GM13977 (cell line): ENCODE data around the gene TFDP2.

Experiments used
- DNase-seq: peaks from one replicate; pipeline ENCODE4 v3.0.0; 2012; ENCODE audit warnings: low spot score
- in situ Hi-C: fragments of 300-500 bp; cut with MboI; formaldehyde crosslinking; loops from one replicate; pipeline ENCODE4 v1.12.0; 2022; ENCODE audit warnings: low sequenced_read_pairs, low pct_unique_long_range_greater_than_20kb, mixed read lengths, inconsistent platforms; ENCODE audit not compliant: unreplicated experiment
- TF ChIP-seq, protein P1 (sequence below): IDR thresholded peaks from 2 replicates; pipeline ENCODE4 v1.5.1; 2012; ENCODE audit warnings: mild to moderate bottlenecking, control low read depth; ENCODE audit not compliant: insufficient read depth; ENCODE audit errors: extremely low read depth, missing control alignments

TFDP2 gene

GRCh38 chr3:142040941-142041491 is 108.3 kb downstream of the TFDP2 start:
- in situ Hi-C loops = no loop called here
- TF ChIP-seq, protein P1, sequence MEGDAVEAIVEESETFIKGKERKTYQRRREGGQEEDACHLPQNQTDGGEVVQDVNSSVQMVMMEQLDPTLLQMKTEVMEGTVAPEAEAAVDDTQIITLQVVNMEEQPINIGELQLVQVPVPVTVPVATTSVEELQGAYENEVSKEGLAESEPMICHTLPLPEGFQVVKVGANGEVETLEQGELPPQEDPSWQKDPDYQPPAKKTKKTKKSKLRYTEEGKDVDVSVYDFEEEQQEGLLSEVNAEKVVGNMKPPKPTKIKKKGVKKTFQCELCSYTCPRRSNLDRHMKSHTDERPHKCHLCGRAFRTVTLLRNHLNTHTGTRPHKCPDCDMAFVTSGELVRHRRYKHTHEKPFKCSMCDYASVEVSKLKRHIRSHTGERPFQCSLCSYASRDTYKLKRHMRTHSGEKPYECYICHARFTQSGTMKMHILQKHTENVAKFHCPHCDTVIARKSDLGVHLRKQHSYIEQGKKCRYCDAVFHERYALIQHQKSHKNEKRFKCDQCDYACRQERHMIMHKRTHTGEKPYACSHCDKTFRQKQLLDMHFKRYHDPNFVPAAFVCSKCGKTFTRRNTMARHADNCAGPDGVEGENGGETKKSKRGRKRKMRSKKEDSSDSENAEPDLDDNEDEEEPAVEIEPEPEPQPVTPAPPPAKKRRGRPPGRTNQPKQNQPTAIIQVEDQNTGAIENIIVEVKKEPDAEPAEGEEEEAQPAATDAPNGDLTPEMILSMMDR = no peak
- no peak for DNase-seq

DNA sequence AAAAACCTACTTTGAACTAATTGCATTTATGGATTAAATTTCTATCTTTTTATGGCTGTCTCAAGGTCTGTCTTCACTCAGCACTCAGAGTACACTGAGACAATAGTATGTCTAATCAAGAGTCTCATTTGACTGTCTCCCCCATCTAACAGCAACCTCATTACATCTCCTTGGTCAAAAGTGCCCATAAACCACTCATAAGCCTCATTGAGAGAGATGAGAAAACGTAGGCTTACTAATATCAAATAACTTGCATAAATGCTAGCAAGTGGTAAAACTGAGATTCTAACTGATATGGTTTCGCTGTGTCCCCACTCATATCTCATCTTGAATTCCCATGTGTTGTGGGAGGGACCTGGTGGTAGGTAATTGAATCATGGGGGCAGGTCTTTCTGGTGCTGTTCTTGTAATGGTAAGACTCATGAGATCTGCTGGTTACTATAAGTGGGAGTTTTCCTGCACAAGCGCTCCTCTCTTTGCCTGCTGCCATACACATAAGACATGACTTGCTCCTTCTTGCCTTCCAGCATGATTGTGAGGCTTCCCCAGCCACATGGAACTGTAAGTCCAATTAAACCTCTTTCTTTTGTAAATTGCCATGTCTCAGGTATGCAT is 113.9 kb downstream of the TFDP2 start:
- DNase-seq = no peak
- TF ChIP-seq, protein P1 = no peak
- in situ Hi-C loops = no loop called here

DNA sequence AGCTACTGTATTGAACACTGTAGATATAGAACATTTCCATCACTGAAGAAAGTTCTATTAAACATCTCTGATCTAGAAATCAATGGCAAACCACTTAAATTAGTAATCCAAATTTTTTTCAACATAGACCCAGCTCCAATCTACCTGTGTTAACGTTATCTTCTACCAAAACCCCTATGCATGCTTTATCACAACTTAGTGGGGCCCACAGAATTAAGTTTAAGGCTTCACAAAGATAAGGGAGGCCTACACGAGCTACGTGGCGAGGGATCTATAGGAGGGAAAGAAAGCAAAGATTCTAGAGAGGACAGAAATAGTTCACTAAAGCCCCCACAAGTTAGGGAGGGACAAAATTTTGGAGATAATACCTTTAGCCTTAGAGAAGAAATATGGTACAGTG is 116.1 kb downstream of the TFDP2 start:
- TF ChIP-seq, protein P1 = no peak
- DNase-seq = no peak
- in situ Hi-C loops = no loop called here

GRCh38 chr3:142031575-142031974 is 117.8 kb downstream of the TFDP2 start:
- TF ChIP-seq, protein P1 = no peak
- DNase-seq = no peak
- in situ Hi-C loops = no loop called here

DNA sequence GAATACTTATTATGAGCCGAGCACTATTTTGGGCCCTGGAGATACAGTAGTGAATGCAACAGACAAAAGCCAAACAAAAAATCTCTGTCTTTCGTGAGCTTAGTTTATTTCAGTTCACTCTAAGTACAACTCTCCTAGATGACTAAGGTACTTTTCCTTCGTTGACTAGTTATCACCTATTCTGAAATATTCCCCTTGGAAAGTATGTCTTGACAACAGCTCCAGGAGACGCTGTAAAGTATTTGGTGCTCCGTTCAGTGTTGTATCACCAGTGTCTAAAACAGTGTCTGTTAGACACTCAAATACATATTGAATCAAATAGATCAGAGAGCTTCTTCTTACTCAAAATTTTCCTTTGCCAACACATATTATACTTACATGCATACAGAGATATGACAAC is 119.6 kb downstream of the TFDP2 start:
- DNase-seq = no peak
- in situ Hi-C loops = no loop called here
- TF ChIP-seq, protein P1 = no peak

DNA sequence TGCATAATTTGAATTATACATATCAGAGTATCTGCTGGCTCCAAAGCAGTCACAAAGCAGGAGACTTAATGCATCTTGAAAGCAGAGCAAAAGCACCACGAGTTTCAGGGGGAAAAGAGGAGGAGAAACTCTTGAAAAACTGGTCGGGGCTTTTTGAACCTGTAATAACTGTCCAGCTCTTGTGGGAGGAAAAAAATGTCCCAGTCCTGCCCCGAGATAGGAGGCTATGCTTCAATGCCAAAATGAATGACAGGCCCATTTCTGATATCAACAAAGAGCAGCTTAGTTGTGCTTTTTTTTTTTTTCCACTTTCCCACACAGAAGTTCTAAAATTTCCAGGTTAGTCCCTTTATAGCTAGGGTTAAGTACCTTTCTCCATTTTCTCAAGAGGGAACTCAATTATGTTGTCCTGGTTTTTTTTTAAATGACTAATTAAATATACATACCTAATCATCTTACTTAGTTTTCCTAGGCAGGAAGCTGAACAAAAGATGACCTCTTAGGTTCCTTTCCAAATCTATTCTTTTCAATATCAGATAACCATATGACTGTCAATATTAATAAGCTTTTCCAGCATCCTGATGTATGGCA is 120.2 kb downstream of the TFDP2 start:
- in situ Hi-C loops = no loop called here
- DNase-seq = peak; percentile 41
- TF ChIP-seq, protein P1 = no peak
